Body of pancreas (tissue), 4 donors: ENCODE results near the gene DEDD. TPM values are rescaled to one million over a fixed set of nuclear protein-coding genes. Genes with fewer than 3 reads are reported as not detected.

Experiments
- ATAC-seq: fragments of 150-250 bp; one replicate; pipeline ENCODE4 v1.9.1; 2016
- DNase-seq, 4 donors: peaks; one replicate each; pipeline ENCODE4 v3.0.0-alpha.2; 2019
- H3K27ac ChIP-seq, 4 donors: fragments of 200-600 bp; sonication (generic); 1 replicate in 3 of 4; 2 replicates in 1 of 4; pipeline versions ENCODE4 v1.5.1 to v1.6.1; 2016 to 2019; ENCODE audit warnings: mild to moderate bottlenecking in 1 of 4, mixed read lengths in 1 of 4, moderate library complexity in 1 of 4
- H3K27me3 ChIP-seq, 2 donors: fragments of 200-600 bp; sonication (generic); one replicate each; pipeline ENCODE4 v1.6.0; 2016; ENCODE audit warnings: mild to moderate bottlenecking in 1 of 2
- H3K36me3 ChIP-seq, 2 donors: fragments of 200-600 bp; sonication (generic); replicated peaks in 1 of 2; 2 replicates each; pipeline ENCODE4 v1.5.1; 2016; ENCODE audit warnings: low read depth in 2 of 2; ENCODE audit not compliant: insufficient read depth in 1 of 2
- H3K4me1 ChIP-seq: fragments of 200-600 bp; sonication (generic); one replicate; pipeline ENCODE4 v1.6.0; 2016
- H3K4me3 ChIP-seq, 2 donors: fragments of 200-600 bp; sonication (generic); 1 replicate in 1 of 2; 2 replicates in 1 of 2; pipeline ENCODE4 v1.5.1; 2016 to 2019
- H3K9me3 ChIP-seq, 3 donors: fragments of 200-600 bp; sonication (generic); 1 replicate in 2 of 3; 2 replicates in 1 of 3; pipeline ENCODE4 v1.5.1; 2016
- POLR2A ChIP-seq, 3 donors: fragments of 450-650 bp; IDR thresholded peaks; one replicate each; pipeline ENCODE4 v1.6.1; 2016; ENCODE audit warnings: antibody characterized with exemption in 3 of 3, mild to moderate bottlenecking in 2 of 3
- WGBS, 2 donors: methylation state at CpG; one replicate each; pipeline ENCODE4 v1.1.5; 2017; 5-methylcytosine and 5-hydroxymethylcytosine counted together
- intact Hi-C: fragments of 100-400 bp; cut with DNase I; formaldehyde crosslinking; loops from one replicate; pipeline ENCODE4 v1.15.1; 2023
- total RNA-seq, 2 donors: library from RNA; depleted of rRNA; stranded (reverse); fragments of >200 nt; gene quantifications; one replicate each; pipeline ENCODE4 v1.1.0, GENCODE V29; 2016
- TF ChIP-seq, protein P1 (sequence below), 7 experiments: fragments of 450-650 bp in 4 of 7; fragments of 200-600 bp in 3 of 7; sonication (generic) in 3 of 7; IDR thresholded peaks; one replicate each; pipeline ENCODE4 v1.5.1; 2016 to 2019; ENCODE audit warnings: antibody characterized with exemption in 7 of 7

Gene DEDD
- total RNA-seq, 2 donors from 2014 or later, result 12.9 to 15.8 TPM

DNA sequence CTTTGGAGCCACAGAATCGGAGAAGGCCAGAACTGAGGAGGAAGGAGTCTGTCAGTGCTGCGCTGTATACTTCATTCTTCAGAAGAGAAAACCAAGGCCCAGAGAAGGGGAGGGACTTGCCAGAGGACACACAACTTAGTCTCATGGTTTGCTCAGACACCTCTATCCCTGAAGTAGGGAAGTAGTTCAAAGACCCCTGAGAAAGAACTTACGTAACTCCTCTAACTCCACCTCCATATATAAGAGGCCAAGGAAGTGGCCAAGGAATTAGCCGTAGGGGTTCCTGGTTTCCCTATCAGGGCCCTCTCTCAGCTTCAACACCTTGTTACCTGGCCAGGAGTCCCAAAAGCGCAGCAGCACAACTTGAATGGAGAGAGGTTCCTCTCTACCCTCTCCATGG, 42.5 kb downstream of the DEDD start:
- TF ChIP-seq, protein P1, sequence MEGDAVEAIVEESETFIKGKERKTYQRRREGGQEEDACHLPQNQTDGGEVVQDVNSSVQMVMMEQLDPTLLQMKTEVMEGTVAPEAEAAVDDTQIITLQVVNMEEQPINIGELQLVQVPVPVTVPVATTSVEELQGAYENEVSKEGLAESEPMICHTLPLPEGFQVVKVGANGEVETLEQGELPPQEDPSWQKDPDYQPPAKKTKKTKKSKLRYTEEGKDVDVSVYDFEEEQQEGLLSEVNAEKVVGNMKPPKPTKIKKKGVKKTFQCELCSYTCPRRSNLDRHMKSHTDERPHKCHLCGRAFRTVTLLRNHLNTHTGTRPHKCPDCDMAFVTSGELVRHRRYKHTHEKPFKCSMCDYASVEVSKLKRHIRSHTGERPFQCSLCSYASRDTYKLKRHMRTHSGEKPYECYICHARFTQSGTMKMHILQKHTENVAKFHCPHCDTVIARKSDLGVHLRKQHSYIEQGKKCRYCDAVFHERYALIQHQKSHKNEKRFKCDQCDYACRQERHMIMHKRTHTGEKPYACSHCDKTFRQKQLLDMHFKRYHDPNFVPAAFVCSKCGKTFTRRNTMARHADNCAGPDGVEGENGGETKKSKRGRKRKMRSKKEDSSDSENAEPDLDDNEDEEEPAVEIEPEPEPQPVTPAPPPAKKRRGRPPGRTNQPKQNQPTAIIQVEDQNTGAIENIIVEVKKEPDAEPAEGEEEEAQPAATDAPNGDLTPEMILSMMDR (IDR thresholded peaks at IDR 0.05), result no peak
- no peak for TF ChIP-seq POLR2A (IDR thresholded peaks at IDR 0.05)
- H3K27me3 ChIP-seq, result no peaks in the 10 kb centered on the region
- H3K9me3 ChIP-seq, result no peaks in the 10 kb centered on the region
- DNase-seq (no peak), ATAC-seq (no peak)
- intact Hi-C loops, result loop anchor here (10.0 kb wide), 2 partner anchors 95 to 255 kb away; no protein-coding TSS in a partner anchor
- H3K4me1 ChIP-seq, result peaks cover 53% of the 10 kb centered on the region
- H3K27ac ChIP-seq, result peak overlapping the region; percentile 52 to 82 (median 80)
- H3K4me3 ChIP-seq, result no peak overlapping the region
- no peaks in the 10 kb centered on the region for H3K36me3 ChIP-seq
- WGBS, 2 donors, result 91 to 94% methylated on average over 5 of the region's 5 CpGs

GRCh38 chr1:161089251-161089924, 43.1 kb downstream of the DEDD start, which contains the start of gene NECTIN4:
TSS of gene NECTIN4 (minus strand) at chr1:161089558. CDS start at chr1:161089296, 262 bp downstream.
- Histone ChIP-seq H3K27ac (peak within 1 kb of the TSS; percentile 52 to 82 (median 80)), H3K36me3 (no peaks in the 10 kb centered on the region), H3K4me3 (no peak within 1 kb of the TSS), H3K4me1 (peaks cover 58% of the 10 kb centered on the region), H3K9me3 (no peaks in the 10 kb centered on the region), H3K27me3 (no peaks in the 10 kb centered on the region)
- peak; percentile 65 to 86 (median 80) for TF ChIP-seq POLR2A (IDR thresholded peaks at IDR 0.05)
- TF ChIP-seq, protein P1 (IDR thresholded peaks at IDR 0.05), result no peak
- intact Hi-C loops, result no loop called here
- peak; percentile 82 to 93 (median 90) for DNase-seq
- peak; percentile 94 for ATAC-seq
- WGBS, 2 donors, result 18% methylated on average over 8 to 22 of the region's 22 CpGs

GRCh38 chr1:161088587-161089110, 43.8 kb downstream of the DEDD start:
- intact Hi-C loops, result no loop called here
- DNase-seq (peak; percentile 42 to 62 (median 52)), ATAC-seq (peak; percentile 58)
- no peaks in the 10 kb centered on the region for H3K9me3 ChIP-seq
- 48 to 66% methylated on average over 2 to 3 of the region's 3 CpGs for WGBS, 2 donors
- no peak overlapping the region for H3K4me3 ChIP-seq
- H3K4me1 ChIP-seq, result peaks cover 66% of the 10 kb centered on the region
- H3K36me3 ChIP-seq, result no peaks in the 10 kb centered on the region
- TF ChIP-seq POLR2A (IDR thresholded peaks at IDR 0.05), result no peak
- TF ChIP-seq, protein P1 (IDR thresholded peaks at IDR 0.05), result no peak
- peak overlapping the region; percentile 52 to 82 (median 80) for H3K27ac ChIP-seq
- no peaks in the 10 kb centered on the region for H3K27me3 ChIP-seq

- DNase-seq (no peak), ATAC-seq (no peak)
- Histone ChIP-seq H3K4me3 (no peak overlapping the region), H3K27ac (peak overlapping the region in 1 of 4 donors; percentile 13), H3K4me1 (peaks cover 78% of the 10 kb centered on the region), H3K9me3 (no peaks in the 10 kb centered on the region), H3K27me3 (no peaks in the 10 kb centered on the region), H3K36me3 (no peaks in the 10 kb centered on the region)
- WGBS, 2 donors, result 77 to 88% methylated on average over 4 of the region's 4 CpGs
- no peak for TF ChIP-seq POLR2A (IDR thresholded peaks at IDR 0.05)
- TF ChIP-seq, protein P1 (IDR thresholded peaks at IDR 0.05), result no peak
- intact Hi-C loops, result no loop called here
These were observed 46.0 kb downstream of the DEDD start for GRCh38 chr1:161086457-161086856.
